DOHH2 (cell line): ENCODE results near the gene TCEANC.
"Not testable (repeated sequence)": the region's sequence is repeated elsewhere in the genome, so short reads cannot be mapped to it uniquely, and the experiment has no call there.

Source experiments
- EZH2phosphoT487 ChIP-seq: fragments of 200-600 bp; sonication (generic); IDR thresholded peaks from 2 replicates; pipeline ENCODE4 v1.6.1; 2017; ENCODE audit warnings: borderline replicate concordance, mild to moderate bottlenecking, antibody characterized with exemption, low read length, moderate library complexity, mixed read lengths
- TF ChIP-seq, protein P1 (sequence below): fragments of 200-600 bp; sonication (generic); IDR thresholded peaks from one replicate; pipeline ENCODE4 v1.5.1; 2014; ENCODE audit warnings: antibody characterized with exemption, mild to moderate bottlenecking, low read depth, low read length; ENCODE audit not compliant: poor library complexity, severe bottlenecking

DNA sequence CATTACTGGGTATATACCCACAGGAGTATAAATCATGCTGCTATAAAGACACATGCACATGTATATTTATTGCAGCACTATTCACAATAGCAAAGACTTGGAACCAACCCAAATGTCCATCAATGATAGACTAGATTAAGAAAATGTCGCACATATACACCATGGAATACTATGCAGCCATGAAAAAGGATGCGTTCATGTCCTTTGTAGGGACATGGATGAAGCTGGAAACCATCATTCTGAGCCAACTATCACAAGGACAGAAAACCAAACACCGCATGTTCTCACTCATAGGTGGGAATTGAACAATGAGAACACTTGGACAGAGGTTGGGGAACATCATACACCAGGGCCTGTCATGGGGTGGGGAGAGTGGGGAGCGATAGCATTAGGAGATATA lies 26.8 kb downstream of the TCEANC start:
- TF ChIP-seq, protein P1, sequence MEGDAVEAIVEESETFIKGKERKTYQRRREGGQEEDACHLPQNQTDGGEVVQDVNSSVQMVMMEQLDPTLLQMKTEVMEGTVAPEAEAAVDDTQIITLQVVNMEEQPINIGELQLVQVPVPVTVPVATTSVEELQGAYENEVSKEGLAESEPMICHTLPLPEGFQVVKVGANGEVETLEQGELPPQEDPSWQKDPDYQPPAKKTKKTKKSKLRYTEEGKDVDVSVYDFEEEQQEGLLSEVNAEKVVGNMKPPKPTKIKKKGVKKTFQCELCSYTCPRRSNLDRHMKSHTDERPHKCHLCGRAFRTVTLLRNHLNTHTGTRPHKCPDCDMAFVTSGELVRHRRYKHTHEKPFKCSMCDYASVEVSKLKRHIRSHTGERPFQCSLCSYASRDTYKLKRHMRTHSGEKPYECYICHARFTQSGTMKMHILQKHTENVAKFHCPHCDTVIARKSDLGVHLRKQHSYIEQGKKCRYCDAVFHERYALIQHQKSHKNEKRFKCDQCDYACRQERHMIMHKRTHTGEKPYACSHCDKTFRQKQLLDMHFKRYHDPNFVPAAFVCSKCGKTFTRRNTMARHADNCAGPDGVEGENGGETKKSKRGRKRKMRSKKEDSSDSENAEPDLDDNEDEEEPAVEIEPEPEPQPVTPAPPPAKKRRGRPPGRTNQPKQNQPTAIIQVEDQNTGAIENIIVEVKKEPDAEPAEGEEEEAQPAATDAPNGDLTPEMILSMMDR = not testable (repeated sequence)
- TF ChIP-seq EZH2phosphoT487 = not testable (repeated sequence)
